Measurements from ENCODE around the gene NRIP3. TPM values are rescaled to one million over a fixed set of nuclear protein-coding genes. Genes with fewer than 3 reads are reported as not detected.

NRIP3 gene
- total and polyA plus RNA-seq, 8 donors: 1.1 to 4.8 (median 2.7) TPM

GRCh38 chr11:8934742-8935488 lies 68.9 kb downstream of the NRIP3 start:
- ATAC-seq (peak; percentile 27), DNase-seq (no peak)
- intact Hi-C loops (cut with DNase I): no loop called here
- Histone ChIP-seq H3K36me3 (no peaks in the 10 kb centered on the region), H3K9me3 (no peaks in the 10 kb centered on the region), H3K4me3 (no peak overlapping the region), H3K27me3 (no peaks in the 10 kb centered on the region), H3K27ac (no peak overlapping the region), H3K4me1 (peaks cover 0 to 3% of the 10 kb centered on the region in 2 donors)
- TF ChIP-seq CTCF (IDR thresholded peaks at IDR 0.05): no peak

- no peak for TF ChIP-seq CTCF (IDR thresholded peaks at IDR 0.05)
- DNase-seq: no peak
- Histone ChIP-seq H3K4me1 (peaks cover 0 to 3% of the 10 kb centered on the region in 2 donors), H3K27me3 (no peaks in the 10 kb centered on the region), H3K9me3 (no peaks in the 10 kb centered on the region), H3K27ac (no peak overlapping the region), H3K36me3 (no peaks in the 10 kb centered on the region), H3K4me3 (no peak overlapping the region)
- intact Hi-C loops (cut with DNase I): no loop called here
- no peak for ATAC-seq
These were observed 69.9 kb downstream of the NRIP3 start for GRCh38 chr11:8933931-8934330.

- Histone ChIP-seq H3K4me3 (no peak within 1 kb of the TSS), H3K4me1 (peaks cover 0 to 3% of the 10 kb centered on the region in 2 donors), H3K36me3 (no peaks in the 10 kb centered on the region), H3K27ac (no peak within 1 kb of the TSS), H3K9me3 (no peaks in the 10 kb centered on the region), H3K27me3 (no peaks in the 10 kb centered on the region)
- ATAC-seq: no peak
- intact Hi-C loops (cut with DNase I): no loop called here
- DNase-seq: no peak
- no peak for TF ChIP-seq CTCF (IDR thresholded peaks at IDR 0.05)
These were observed 71.1 kb downstream of the NRIP3 start, which contains the start of gene C11orf16 for GRCh38 chr11:8932564-8933180. TSS of gene C11orf16 (minus strand) at chr11:8932947. CDS start at chr11:8932308, 639 bp downstream.

Other genes starting within 250 kb of the NRIP3 start
- 10 to 100 TPM; 23.2 to 29.1 TPM for gene AKIP1, start 92.8 kb downstream of the NRIP3 start, total RNA-seq
- 10 to 100 TPM; 20.1 to 25.7 (median 22.0) TPM for gene AKIP1, start 92.8 kb downstream of the NRIP3 start, polyA plus RNA-seq (ENCODE audit: insufficient read length in 6 of 6)
- gene C11orf16, start 71.1 kb downstream of the NRIP3 start, total RNA-seq: 1 to 10 TPM in 1 of 2 donors, not detected in 1; 2.0 TPM
- 1 to 10 TPM; 1.5 to 8.1 (median 4.5) TPM for gene C11orf16, start 71.1 kb downstream of the NRIP3 start, polyA plus RNA-seq (ENCODE audit: insufficient read length in 6 of 6)
- not detected for gene ASCL3, start 61.0 kb downstream of the NRIP3 start, total RNA-seq
- gene ASCL3, start 61.0 kb downstream of the NRIP3 start, polyA plus RNA-seq (ENCODE audit: insufficient read length in 6 of 6): under 1 TPM in 3 of 6 donors, not detected in 3; 0.21 to 0.60 (median 0.26) TPM
- gene TMEM9B, start 39.6 kb downstream of the NRIP3 start, total RNA-seq: 10 to 100 TPM; 54.2 to 61.7 TPM
- 10 to 100 TPM; 43.4 to 54.2 (median 48.0) TPM for gene TMEM9B, start 39.6 kb downstream of the NRIP3 start, polyA plus RNA-seq (ENCODE audit: insufficient read length in 6 of 6)
- gene SCUBE2, start 87.6 kb upstream of the NRIP3 start, total RNA-seq: 1 to 10 TPM; 2.7 to 3.9 TPM
- gene SCUBE2, start 87.6 kb upstream of the NRIP3 start, polyA plus RNA-seq (ENCODE audit: insufficient read length in 6 of 6): 10 to 100 TPM; 29.7 to 55.9 (median 41.7) TPM